ENCODE results near the gene RPL29. TPM values are rescaled to one million over a fixed set of nuclear protein-coding genes. Genes with fewer than 3 reads are reported as not detected.
"Not testable (repeated sequence)": the region's sequence is repeated elsewhere in the genome, so short reads cannot be mapped to it uniquely, and the experiment has no call there.

Gene RPL29
- total RNA-seq (ENCODE audit: unreplicated experiment) = 925 TPM
- long read RNA-seq, transcript RPL29-201 (4 exons, 723 nt) = major isoform, 662 of 728 reads
- long read RNA-seq, partial matches to known transcripts = 48 of 728 reads
- long read RNA-seq, other reads (novel, unspliced or antisense) = 12 of 728 reads

- Mint-ChIP-seq H3K4me3 (ENCODE audit: unreplicated experiment) (peak within 1 kb of the TSS; percentile 98), H3K27me3 (ENCODE audit: unreplicated experiment) (peaks cover 13% of the 10 kb centered on the region), H3K36me3 (ENCODE audit: low read depth, unreplicated experiment) (peaks cover 17% of the 10 kb centered on the region), H3K4me1 (ENCODE audit: unreplicated experiment) (peaks cover 24% of the 10 kb centered on the region), H3K9me3 (ENCODE audit: unreplicated experiment) (no peaks in the 10 kb centered on the region), H3K27ac (ENCODE audit: unreplicated experiment) (peak within 1 kb of the TSS; percentile 94)
- TF ChIP-seq CTCF (IDR thresholded peaks at IDR 0.05; ENCODE audit: unreplicated experiment) = no peak
- DNase-seq (ENCODE audit: low spot score) = peak; percentile 84
Measured at GRCh38 chr3:51995346-51996163, at the start of gene RPL29. RPL29 (minus strand) TSS chr3:51995895; CDS start chr3:51995461, 434 bp downstream.

GRCh38 chr3:52044869-52045619 is 49.3 kb upstream of the RPL29 start:
- peaks cover 4% of the 10 kb centered on the region for H3K27me3 Mint-ChIP-seq (ENCODE audit: unreplicated experiment)
- no peak overlapping the region for H3K4me3 Mint-ChIP-seq (ENCODE audit: unreplicated experiment)
- TF ChIP-seq CTCF (IDR thresholded peaks at IDR 0.05; ENCODE audit: unreplicated experiment) = no peak
- no peak for DNase-seq (ENCODE audit: low spot score)
- H3K27ac Mint-ChIP-seq (ENCODE audit: unreplicated experiment) = no peak overlapping the region
- no peaks in the 10 kb centered on the region for H3K9me3 Mint-ChIP-seq (ENCODE audit: unreplicated experiment)
- peaks cover 8% of the 10 kb centered on the region for H3K36me3 Mint-ChIP-seq (ENCODE audit: low read depth, unreplicated experiment)
- H3K4me1 Mint-ChIP-seq (ENCODE audit: unreplicated experiment) = peaks cover 29% of the 10 kb centered on the region

- Mint-ChIP-seq H3K4me3 (ENCODE audit: unreplicated experiment) (no peak overlapping the region), H3K36me3 (ENCODE audit: low read depth, unreplicated experiment) (peaks cover 8% of the 10 kb centered on the region), H3K9me3 (ENCODE audit: unreplicated experiment) (no peaks in the 10 kb centered on the region), H3K4me1 (ENCODE audit: unreplicated experiment) (peaks cover 30% of the 10 kb centered on the region), H3K27me3 (ENCODE audit: unreplicated experiment) (peaks cover 4% of the 10 kb centered on the region), H3K27ac (ENCODE audit: unreplicated experiment) (no peak overlapping the region)
- no peak for TF ChIP-seq CTCF (IDR thresholded peaks at IDR 0.05; ENCODE audit: unreplicated experiment)
- no peak for DNase-seq (ENCODE audit: low spot score)
Measured at GRCh38 chr3:52043750-52044149, 48.1 kb upstream of the RPL29 start.

- H3K4me1 Mint-ChIP-seq (ENCODE audit: unreplicated experiment) = peaks cover 30% of the 10 kb centered on the region
- H3K36me3 Mint-ChIP-seq (ENCODE audit: low read depth, unreplicated experiment); DNase-seq (ENCODE audit: low spot score); H3K27ac Mint-ChIP-seq (ENCODE audit: unreplicated experiment); H3K27me3 Mint-ChIP-seq (ENCODE audit: unreplicated experiment); H3K9me3 Mint-ChIP-seq (ENCODE audit: unreplicated experiment); H3K4me3 Mint-ChIP-seq (ENCODE audit: unreplicated experiment): not testable (repeated sequence)
Measured at GRCh38 chr3:52043039-52043438, 47.3 kb upstream of the RPL29 start.

- Mint-ChIP-seq H3K4me3 (ENCODE audit: unreplicated experiment) (no peak overlapping the region), H3K27me3 (ENCODE audit: unreplicated experiment) (peaks cover 2% of the 10 kb centered on the region), H3K36me3 (ENCODE audit: low read depth, unreplicated experiment) (peaks cover 4% of the 10 kb centered on the region), H3K4me1 (ENCODE audit: unreplicated experiment) (peaks cover 23% of the 10 kb centered on the region), H3K9me3 (ENCODE audit: unreplicated experiment) (no peaks in the 10 kb centered on the region), H3K27ac (ENCODE audit: unreplicated experiment) (no peak overlapping the region)
- no peak for DNase-seq (ENCODE audit: low spot score)
- TF ChIP-seq CTCF (IDR thresholded peaks at IDR 0.05; ENCODE audit: unreplicated experiment) = no peak
Measured at GRCh38 chr3:52041118-52041731, 45.5 kb upstream of the RPL29 start.
